Amniotic epithelial cell (primary cell): ENCODE data around the gene SMYD2.
"Not testable (repeated sequence)": the region's sequence is repeated elsewhere in the genome, so short reads cannot be mapped to it uniquely, and the experiment has no call there.

ENCODE experiments used
- DNase-seq: peaks from one replicate; pipeline ENCODE4 v3.0.0-alpha.2; 2010; ENCODE audit warnings: low read depth

Gene SMYD2

DNA sequence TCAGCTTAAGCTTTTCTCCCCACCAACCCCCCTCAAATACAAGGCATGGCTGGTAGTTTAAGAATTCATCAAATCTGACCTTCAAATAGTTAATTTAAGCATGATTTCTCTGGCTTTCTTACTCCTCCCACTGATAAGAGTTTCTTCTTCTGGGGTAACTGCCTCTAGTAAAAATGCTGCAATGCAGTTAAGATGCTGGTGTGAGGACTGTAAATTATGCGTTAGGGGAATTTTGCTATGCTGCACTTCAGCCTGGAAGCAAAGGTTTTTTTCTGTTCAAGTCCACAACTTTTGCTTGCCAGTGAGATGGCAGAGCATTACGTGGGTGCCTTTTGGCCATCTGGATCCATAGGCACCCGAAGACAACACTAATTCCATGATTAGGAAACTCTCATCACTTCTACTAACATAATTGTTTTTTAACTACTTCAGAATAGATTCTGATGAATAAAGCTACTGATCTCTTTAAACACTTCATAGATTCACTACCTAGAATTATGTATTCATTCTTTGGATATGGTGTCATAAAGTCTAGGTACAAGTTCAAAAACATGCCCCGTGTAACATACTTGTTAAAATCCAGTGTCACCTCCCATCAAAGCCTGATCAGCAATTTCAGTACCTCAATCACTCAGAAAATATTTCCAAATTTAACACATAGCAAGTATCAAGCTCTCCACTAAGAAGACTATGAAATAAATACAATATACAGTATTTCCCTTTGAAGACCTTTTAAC is 8.8 kb upstream of the SMYD2 start:
- no peak for DNase-seq

DNA sequence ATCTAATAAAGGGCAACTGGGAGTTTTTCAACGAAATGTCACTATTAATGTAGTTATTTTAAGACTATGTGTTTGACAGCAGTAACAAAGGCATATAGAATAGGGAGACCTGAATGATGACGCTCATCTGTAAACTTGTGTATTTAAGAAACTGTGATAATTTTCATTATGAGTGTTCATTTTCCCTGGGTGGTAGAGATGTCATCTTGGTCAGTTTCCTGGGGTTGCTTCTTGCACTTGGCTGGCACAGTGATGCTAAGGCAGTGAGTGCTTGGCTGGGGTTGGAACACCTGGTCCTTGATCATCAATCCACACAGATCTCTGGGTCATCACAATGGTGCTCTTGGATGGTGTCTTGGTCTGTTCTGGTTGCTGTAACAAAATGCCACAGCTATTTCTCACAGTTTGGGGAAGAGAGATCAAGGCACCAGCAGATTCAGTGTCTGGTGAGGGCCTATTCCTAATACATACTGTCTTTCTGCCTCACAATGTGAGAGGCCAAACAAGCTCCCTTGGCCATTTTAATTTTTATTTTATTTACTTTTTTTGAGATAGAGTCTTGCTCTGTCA is 7.9 kb upstream of the SMYD2 start:
- DNase-seq = no peak

DNA sequence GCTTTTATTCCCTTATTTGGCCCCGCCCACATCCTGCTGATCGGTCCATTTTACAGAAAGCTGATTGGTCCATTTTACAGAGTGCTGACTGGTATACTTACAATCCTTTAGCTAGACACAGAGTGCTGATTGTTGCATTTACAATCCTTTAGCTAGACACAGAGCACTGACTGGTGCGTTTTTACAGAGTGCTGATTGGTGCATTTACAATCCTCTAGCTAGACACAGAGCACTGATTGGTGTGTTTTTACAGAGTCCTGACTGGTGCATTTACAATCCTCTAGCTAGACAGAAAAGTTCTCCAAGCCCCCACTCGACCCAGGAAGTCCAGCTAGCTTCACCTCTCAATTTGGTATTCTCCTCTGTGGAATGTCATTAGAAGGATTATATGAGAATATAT is 5.3 kb upstream of the SMYD2 start:
- DNase-seq = not testable (repeated sequence)

DNA sequence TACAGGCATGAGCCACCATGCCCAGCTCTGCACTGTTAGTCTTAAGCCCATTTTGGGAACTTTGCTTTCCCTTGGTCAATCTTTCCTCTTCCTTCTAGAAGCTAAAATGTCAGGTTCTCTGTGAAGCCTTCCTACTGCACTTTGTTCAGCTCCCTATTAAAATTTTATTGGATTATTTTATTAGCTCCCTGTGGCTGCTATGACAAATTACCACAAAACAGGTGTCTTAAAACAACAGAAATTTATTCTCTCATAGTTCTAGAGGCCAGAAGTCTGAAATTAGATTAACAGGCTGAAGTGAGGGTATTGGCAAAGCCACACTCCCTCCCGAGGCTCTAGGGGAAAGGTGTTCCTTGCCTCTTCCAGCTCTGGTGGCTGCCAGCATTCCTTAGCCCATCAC is 4.2 kb upstream of the SMYD2 start:
- no peak for DNase-seq

DNA sequence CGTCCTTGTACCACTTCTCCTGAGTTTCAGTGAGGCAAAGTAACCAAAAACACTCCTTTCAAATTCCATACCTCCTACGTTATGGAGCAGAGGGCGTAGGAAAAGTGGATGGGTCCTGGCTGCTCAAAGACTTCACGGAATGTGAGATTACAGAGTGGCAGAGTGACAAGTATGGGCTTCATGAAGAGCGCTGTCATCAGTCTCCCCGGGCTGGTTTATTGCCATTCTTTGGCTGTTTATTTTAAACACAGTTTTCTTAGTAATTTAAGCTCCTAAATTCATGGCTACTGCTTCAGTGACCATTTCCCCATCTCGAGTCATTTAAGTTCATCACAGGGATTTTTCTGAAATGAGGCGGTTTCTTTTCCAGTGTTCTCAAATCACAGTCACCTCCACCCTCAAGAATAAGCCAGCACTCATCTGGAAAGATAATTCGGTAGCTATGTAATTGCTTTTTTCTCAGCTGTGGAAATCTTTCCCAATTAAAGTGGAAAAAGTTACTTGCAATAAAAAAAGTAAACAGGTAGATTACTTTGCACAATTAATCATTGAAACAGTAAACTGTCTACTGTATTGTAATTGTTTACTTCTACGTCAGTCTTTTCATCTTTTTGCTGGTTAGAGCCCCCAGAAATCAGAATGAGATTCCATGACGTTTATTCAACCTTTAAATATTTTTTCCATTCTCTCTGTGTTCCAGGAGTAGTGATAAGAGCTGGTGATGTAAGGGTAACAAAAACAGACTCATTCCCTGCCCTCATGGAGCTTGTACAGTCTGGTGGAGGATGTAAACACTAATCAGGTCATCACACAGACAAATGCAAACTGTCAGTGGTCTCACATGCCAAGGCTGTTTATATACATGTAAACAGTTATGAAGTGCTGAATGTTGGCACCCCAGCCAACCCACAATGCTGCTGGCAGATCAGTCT is 3.0 kb upstream of the SMYD2 start:
- no peak for DNase-seq

DNA sequence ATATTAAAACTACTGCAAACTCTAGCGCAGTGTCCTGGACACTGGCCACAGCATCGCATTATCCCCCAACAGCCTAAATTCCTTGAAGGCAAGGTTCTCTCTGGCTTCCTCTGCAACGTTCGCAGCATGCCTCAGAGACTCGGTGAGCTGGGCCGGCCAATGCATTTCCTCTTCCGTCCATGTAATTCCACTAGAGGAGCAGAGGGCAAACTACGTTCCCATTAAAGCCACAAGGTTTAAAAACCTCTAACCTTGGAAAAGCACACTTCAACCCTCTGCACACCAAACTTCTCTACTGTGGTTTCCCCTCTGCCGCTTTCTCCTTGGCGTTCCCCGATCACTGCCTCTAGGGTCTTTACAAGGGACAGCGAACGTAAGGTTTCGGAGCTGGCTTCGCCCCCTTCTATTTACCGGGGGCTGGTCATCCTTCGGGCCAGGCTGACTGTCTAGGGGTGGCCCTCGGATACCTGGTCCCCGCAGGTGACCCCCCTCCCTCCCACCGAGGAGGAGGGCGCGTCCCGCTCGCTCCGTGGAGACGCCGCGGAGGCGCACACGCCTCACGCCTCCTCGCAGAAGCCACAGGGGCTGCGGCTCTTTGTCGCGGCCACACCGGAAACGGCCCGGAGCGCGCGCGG is 456 bp upstream of the SMYD2 start:
- DNase-seq = peak; percentile 42

DNA sequence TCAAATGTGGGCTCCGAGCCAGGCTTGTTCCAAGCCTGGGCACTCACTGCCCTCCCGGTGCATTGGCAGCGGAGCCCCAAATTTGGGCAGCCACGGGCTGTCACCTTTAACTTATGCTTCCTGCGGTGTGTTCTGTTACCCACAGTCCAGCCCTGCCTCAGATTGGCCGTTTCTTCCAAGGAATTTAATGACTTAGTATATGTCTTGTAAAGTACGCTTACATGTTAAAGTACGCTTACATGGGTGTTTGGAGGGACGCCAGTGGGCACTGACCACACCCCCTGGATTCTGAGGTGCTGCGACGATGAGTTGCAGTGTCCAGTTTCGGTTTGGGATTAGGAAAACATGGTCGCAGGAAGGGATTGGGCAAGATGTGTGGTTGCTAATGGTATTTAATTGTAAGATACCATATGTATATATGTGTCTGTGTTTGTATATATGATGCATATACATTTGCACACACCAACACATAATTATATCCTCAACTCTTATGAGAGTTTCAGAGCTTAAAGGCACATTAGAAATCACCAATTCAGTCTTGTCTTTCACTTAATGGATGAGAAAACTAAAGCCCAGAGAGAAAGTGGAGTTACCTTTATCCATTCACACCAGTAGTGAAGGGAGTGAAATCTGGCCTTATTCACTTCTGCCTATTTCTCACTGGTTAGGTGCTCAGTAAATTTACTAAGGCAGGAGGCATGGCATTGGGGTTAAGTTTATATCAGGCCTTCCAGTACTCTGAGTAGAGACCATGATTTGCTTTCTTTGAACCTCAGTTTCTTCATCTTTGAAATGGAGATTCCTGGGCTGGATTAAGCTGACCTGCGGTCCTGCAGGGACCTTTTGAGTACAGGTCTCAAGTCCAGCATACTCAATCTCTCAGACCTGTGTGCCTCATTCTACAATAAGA is 1.0 kb downstream of the SMYD2 start:
- peak; percentile 47 for DNase-seq

DNA sequence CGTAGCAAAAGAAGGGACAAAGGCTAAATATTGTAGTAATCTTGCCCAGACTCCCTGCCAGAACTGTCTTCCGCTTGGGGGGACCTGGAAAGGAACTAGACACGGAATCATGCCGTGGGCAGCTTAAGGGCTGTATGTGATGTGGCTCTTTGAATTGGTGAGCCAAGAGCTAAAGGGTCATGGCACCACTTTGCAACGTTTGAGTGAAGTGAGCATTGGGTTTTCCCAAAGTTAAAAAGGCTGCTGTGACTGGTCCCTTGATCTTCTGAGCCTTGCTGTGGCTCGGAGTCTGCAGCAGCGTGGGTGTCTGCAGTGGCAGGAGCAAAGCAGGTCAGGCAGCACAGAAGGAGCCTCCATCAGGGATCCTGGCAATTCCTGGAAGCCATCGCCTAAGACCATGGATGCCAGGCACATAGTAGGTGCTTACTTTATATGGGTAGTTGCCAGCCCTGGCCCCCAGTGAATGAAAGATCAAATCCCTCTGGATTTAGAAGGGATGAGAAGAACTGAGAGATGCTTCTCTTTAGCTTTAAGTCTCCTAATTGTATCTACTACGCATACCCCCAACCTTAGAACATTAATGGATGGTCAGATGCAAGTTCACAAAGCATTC is 1.8 kb downstream of the SMYD2 start:
- DNase-seq = no peak

DNA sequence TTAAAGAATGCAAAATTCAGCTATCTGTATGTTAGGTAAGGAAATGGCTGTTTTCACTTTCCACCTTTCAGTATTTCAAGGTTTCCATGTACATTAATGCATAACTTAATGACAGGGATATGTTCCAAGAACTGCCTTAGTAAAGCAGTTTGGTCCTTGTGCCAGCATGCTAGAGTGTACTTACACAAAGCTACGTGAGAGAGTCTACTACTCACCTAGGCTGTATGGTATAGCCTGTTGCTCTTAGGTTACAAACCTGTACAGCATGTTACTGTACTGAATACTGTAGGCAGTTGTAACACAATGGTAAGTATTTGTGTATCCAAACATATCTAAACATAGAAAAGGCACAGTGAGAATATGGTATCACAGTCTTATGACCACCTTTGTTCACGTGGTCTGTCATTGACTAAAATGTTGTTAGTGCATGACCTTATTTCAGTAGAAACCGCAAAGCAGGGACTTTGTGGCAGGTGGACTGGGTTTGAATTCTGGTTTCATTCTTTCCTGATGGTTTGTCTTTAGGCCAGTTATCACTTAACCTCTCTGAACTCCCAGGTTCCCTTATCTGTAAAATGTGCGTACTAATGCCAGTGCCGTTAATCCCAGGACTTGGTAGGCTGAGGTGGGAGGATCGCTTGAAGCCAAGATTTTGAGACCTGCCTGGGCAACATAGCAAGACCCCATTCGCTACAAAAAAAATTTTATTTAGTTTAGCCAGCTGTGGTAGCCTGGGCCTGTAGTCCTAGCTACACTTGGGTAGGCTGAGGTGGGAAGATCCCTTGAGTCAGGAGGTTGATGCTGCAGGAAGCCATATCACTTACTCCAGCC is 4.9 kb downstream of the SMYD2 start:
- DNase-seq = no peak

DNA sequence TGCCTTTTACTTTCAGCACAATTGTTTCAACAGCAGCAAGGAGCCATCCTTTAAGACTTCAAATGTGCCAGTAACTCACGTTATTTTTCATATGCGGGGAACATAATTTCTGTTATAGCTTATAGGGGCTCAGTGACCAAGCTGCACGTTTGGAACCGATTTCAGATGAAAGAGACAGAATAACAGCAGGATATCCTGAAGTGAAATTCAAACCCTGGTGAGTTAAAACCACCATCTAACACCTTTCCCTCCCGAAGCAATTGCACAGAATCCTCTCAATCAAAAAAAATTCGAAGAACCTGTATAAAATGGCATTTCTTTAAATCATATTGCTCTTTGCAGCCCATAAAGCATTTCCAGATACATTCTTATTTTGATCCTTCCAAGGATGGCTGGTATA is 6.9 kb downstream of the SMYD2 start:
- DNase-seq = no peak

DNA sequence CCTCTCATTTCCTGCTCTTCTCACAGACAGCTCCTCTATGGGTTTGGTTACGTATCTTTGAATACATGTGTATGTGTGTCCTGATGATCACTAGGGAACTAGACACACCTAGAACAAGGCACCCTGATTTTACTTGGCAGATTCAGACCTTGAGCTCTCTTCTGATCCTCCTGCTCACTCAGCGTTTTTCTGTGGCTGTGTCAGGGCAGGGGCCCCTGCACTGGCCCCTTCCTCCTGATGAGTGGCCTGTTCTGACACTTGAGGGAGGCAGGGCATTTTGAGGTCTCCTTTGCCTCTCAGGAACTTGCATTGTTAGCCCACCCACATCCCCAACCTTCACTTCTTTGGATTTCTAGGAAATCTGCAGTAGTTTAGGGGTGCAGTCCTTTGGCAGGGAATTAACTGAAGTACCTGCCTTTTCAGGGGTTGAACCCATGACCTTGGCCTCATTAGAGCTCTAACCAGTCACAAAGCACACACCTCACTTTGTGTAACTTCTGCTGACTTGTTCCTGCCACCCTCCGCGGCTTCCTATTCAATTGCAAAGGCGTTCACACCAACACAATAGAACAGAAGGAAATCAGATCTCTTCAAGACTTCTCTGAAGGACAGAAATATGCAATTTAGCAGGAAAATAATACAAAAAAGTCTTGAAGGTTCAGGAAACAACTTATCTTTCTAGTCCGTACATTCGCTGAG is 8.8 kb downstream of the SMYD2 start:
- no peak for DNase-seq

DNA sequence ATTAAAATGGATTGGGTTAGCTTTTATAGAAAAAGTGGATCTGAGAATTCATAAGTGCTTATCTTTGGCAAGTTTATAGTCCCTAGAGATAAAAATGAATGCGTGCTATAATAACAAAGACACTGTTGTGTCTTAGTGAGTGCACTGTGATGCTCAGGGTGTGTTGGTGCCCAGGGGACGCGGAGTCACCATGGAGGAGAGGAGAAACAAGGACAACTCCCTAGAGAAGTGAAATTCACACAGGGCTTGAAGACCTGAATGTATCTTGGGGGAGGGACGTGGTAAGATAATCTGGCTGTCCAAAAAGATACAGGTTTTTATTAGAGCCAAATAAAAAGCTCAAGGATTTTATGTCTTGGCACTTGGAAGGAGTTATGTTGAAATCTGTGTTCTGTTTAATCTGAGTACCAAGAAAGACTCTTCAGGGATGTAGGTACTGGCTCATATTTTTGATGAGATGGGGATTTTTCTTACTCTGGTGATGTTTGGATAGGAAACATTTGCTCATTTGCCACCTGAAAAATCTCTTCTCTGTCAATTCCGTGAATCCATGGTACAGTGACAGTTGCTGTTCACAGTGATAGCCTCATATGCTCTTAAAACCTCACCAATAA is 9.6 kb downstream of the SMYD2 start:
- DNase-seq = no peak

DNA sequence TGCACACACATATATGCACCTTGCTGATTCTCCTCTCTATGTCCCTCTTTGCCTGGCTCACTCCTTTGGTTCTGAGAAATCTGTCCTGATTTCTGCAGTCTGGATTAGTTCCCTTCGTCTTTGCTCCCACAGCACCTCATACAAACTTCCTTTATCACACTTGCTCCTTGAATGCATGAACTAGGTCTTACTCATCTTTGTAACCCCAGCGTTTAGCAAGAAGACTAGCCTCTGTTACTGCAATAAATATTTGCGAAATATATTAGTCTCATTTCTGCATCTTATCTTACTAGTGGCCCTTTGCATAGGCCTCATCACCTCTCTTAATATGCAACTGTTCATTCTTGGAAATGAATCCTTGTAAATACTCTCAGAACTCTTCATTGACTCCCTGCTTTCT is 11.4 kb downstream of the SMYD2 start:
- DNase-seq = peak; percentile 87

DNA sequence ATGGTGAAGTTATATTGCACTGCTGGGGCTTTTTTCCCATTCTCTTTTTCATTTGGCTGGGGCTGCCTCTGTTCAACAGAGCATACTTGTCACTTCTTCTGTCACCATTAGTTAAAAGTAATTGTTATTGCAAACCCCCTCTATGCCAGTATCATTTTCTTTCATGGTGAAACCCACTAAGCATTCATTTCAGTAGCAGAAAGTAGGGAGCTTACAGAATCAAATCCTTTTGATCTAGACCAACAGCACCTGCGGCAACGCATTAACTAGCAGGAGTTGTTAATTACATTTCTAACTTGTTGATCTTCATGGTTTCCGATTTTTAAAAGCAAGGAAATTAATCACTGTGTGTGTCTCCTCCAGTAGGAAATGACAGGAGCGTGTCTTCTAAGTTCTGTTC is 15.0 kb downstream of the SMYD2 start:
- no peak for DNase-seq

DNA sequence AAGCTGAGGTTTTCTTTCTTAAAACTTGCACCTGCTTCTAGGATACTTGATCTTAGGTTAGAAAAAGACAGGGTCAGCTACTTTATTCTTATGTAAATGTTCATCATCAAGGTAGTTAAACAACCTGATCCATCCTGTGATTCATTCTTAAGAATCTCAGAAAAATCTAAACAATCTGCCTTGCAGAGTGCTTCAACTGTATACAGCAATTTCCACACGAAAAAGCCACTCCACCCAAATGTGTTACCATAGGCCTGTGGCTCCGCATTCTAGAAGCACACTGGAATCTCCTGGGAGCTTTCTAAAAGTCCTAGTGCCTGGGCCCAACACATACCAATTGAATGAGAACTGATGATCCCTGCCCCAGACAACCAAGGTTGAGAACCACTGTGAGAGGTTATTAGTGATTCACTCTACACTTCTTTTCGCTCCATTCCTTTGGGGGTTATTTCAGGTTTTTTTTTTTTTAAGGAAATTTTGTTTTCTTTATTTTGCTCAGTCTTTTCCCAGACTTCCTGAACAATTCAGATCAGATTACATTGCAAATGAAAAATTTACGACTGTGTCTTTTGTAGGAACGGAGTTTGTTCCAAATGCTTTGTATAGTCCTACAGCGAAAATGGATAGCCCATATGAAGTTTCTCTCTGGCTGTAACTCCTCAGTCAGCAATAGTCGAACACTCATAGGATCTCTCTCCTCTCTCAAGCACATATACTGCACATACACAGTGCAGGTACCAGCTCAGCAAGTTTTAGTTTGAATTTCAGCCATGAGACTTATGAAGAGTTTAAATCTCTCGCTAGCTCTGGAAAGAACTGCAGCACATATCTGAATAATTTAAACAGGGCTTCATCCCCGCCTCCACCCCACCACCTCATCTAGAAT is 16.1 kb downstream of the SMYD2 start:
- DNase-seq = peak; percentile 79

DNA sequence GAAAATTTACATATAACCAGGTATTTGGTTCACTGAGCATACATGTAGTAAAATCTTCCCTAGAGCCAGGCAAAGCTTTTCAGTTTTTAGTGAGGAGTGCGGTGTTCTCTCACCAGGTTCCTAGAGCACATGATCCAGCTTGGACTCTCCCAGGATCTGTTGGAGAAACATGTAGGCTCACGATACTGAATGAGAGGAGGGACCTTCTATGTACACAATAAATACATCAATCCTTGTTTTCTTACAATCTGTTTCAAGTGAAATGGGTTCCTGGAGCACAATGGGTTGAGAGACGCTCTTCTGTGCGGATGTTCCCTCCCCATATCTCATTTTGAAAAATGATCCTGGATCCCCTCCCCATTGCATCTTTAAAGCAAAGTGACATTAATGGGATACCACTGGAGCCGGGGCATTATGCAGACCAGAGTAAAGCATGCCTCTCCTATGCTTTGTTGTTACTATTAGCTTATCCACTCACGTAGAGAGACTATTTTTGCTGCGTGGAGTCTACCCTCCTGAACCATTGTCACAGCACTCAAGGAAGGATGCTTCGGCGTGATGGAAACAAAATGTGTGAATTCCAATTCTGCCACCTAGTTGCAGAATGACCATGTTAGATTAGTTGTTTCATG is 19.3 kb downstream of the SMYD2 start:
- no peak for DNase-seq

DNA sequence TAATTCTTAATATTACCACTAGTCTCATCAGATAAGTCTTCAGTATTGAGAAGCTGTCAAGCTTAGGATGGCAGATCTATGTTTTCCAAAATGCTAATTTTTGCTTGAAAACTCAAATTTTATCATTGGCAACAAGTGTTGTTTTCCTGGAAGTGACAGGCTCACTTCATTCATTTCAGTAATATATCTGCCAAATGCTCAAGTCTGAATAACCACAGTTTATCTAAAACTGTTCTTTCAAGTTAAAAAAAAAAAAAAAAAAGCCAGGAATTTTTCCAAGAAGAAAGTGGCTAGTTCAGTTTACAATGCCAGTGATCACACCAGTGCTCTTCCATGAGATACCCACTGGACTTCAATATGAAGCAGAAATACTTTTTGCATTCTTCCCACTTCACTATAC is 20.6 kb downstream of the SMYD2 start:
- no peak for DNase-seq
